Gastroesophageal sphincter (tissue), 4 donors: Measurements from ENCODE around the gene SPEF2. TPM values are rescaled to one million over a fixed set of nuclear protein-coding genes. Genes with fewer than 3 reads are reported as not detected.

ENCODE experiments used
- ATAC-seq: fragments of 150-250 bp; one replicate; pipeline ENCODE4 v1.9.1; 2016; ENCODE audit warnings: mild to moderate bottlenecking, moderate library complexity
- H3K27ac ChIP-seq, 4 donors: fragments of 200-600 bp; sonication (generic) in 3 of 4; 1 replicate in 3 of 4; 2 replicates in 1 of 4; pipeline ENCODE4 v1.5.1; 2016 to 2019
- H3K27me3 ChIP-seq: fragments of 200-600 bp; sonication (generic); one replicate; pipeline ENCODE4 v1.5.1; 2019
- H3K36me3 ChIP-seq, 2 donors: fragments of 200-600 bp; sonication (generic); one replicate each; pipeline ENCODE4 v1.5.1; 2019; ENCODE audit warnings: control low read depth in 1 of 2
- H3K4me1 ChIP-seq, 3 donors: fragments of 200-600 bp; sonication (generic); 1 replicate in 2 of 3; 2 replicates in 1 of 3; pipeline ENCODE4 v1.5.1; 2016 to 2019; ENCODE audit warnings: control low read depth in 2 of 3
- H3K4me3 ChIP-seq, 2 donors: fragments of 200-600 bp; sonication (generic); one replicate each; pipeline ENCODE4 v1.5.1; 2019; ENCODE audit warnings: mild to moderate bottlenecking in 1 of 2, moderate library complexity in 1 of 2
- H3K9me3 ChIP-seq, 3 donors: fragments of 200-600 bp; sonication (generic); one replicate each; pipeline ENCODE4 v1.5.1; 2017 to 2019; ENCODE audit warnings: control low read depth in 2 of 3
- EP300 ChIP-seq: sonication (generic); formaldehyde crosslinking; IDR thresholded peaks from one replicate; pipeline ENCODE4 v1.6.1; 2017; ENCODE audit warnings: antibody characterized with exemption, mild to moderate bottlenecking
- POLR2A ChIP-seq, 2 donors: fragments of 450-650 bp; IDR thresholded peaks; one replicate each; pipeline ENCODE4 v1.6.1; 2017; ENCODE audit warnings: antibody characterized with exemption in 2 of 2, mild to moderate bottlenecking in 2 of 2, moderate library complexity in 1 of 2
- POLR2AphosphoS5 ChIP-seq: sonication (generic); formaldehyde crosslinking; IDR thresholded peaks from one replicate; pipeline ENCODE4 v1.6.1; 2017; ENCODE audit warnings: antibody characterized with exemption
- WGBS, 2 donors: methylation state at CpG; one replicate each; pipeline ENCODE4 v1.1.5; 2018; ENCODE audit warnings: low coverage in 1 of 2; 5-methylcytosine and 5-hydroxymethylcytosine counted together
- total RNA-seq, 4 donors: library from RNA; depleted of rRNA; stranded (reverse); fragments of >200 nt; gene quantifications; one replicate each; pipeline ENCODE4 v1.1.0, GENCODE V29; 2016
- TF ChIP-seq, protein P1 (sequence below), 4 experiments: fragments of 200-600 bp in 2 of 4; fragments of 450-650 bp in 2 of 4; sonication (generic) in 1 of 4; IDR thresholded peaks; one replicate each; pipeline ENCODE4 v1.5.1; 2017 to 2019; ENCODE audit warnings: antibody characterized with exemption in 4 of 4, mild to moderate bottlenecking in 2 of 4, moderate library complexity in 2 of 4

Gene SPEF2
- total RNA-seq, 4 donors from 2014 or later = 2.1 to 5.8 (median 3.1) TPM

DNA sequence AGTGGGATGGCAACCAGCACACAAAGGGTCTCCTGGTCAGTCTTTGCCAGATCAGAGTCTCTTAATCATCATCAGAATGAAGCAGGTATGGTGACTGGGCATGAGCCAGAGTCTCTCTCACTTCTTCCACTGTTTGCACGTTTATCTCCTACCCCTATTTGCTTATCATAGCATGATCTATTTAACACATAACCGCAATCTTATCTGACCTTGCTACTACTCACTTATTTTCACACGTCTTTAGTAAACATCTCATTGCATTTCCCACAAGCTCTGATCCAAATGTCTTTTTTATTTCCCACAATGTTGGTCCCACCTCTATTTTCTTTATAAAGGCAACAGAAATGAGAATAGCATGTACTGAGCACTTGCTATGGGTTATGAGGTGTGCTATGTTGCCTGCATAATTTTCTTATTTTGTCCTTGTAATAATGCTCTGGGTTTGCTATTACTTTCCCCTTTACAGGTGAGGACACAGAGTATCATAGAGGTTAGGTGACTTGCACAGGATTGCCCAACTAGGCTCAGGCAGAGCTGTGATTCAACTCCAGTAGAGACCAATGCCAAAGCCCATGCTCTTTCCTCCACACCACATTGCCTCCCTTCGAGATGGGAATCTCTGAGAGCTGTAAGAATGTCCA, 199.3 kb downstream of the SPEF2 start:
- Histone ChIP-seq H3K9me3 (no peaks in the 10 kb centered on the region), H3K27ac (no peak overlapping the region), H3K4me1 (no peaks in the 10 kb centered on the region), H3K27me3 (no peaks in the 10 kb centered on the region), H3K36me3 (no peaks in the 10 kb centered on the region), H3K4me3 (no peak overlapping the region)
- ATAC-seq = no peak
- 47 to 64% methylated on average over 4 of the region's 4 CpGs for WGBS, 2 donors
- TF ChIP-seq, protein P1, sequence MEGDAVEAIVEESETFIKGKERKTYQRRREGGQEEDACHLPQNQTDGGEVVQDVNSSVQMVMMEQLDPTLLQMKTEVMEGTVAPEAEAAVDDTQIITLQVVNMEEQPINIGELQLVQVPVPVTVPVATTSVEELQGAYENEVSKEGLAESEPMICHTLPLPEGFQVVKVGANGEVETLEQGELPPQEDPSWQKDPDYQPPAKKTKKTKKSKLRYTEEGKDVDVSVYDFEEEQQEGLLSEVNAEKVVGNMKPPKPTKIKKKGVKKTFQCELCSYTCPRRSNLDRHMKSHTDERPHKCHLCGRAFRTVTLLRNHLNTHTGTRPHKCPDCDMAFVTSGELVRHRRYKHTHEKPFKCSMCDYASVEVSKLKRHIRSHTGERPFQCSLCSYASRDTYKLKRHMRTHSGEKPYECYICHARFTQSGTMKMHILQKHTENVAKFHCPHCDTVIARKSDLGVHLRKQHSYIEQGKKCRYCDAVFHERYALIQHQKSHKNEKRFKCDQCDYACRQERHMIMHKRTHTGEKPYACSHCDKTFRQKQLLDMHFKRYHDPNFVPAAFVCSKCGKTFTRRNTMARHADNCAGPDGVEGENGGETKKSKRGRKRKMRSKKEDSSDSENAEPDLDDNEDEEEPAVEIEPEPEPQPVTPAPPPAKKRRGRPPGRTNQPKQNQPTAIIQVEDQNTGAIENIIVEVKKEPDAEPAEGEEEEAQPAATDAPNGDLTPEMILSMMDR (IDR thresholded peaks at IDR 0.05) = no peak
- TF ChIP-seq POLR2AphosphoS5 (no peak), EP300 (no peak), POLR2A (IDR thresholded peaks at IDR 0.05) (no peak)

DNA sequence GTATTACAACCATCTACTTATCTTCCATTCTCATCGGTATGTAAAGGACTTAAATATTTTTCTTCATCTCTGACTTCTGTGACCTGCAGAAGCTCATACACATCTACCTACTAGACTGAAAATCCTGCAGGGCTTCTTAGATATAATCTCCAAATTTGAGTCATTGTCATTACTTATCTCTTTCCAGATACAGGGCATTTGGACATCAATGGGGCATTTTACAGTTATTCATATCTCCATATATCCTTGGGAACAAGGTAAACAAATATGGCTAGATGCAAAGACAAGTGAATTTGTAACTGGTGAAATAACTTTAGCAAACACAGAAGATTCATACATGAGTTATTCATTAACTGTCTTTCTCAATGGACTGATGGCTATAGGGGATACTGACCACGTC, 201.4 kb downstream of the SPEF2 start:
- WGBS, 2 donors = 82 to 100% methylated on average over 2 of the region's 2 CpGs
- H3K4me1 ChIP-seq = no peaks in the 10 kb centered on the region
- no peaks in the 10 kb centered on the region for H3K36me3 ChIP-seq
- no peak for TF ChIP-seq POLR2AphosphoS5
- ATAC-seq = no peak
- no peaks in the 10 kb centered on the region for H3K9me3 ChIP-seq
- no peak overlapping the region for H3K4me3 ChIP-seq
- H3K27me3 ChIP-seq = no peaks in the 10 kb centered on the region
- H3K27ac ChIP-seq = no peak overlapping the region

DNA sequence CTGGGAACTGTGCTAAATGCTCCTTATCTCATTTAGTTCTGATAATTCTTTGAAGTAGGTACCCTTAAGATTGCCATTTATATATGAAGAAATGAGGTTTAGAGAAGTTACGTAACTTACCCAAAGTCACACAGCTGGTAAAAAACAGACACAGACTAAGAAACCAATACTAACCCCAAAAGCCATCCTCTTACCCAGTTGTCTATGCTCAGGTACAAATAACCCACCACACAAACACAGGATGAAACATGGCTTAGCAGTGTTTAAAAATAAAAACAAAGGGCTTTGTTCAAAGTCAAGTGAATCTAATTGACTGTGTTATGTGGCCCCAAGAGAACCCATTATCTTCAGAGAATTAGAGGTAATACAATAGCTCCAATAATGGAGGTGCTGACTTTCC, 202.0 kb downstream of the SPEF2 start:
- no peaks in the 10 kb centered on the region for H3K9me3 ChIP-seq
- no peak for ATAC-seq
- H3K4me1 ChIP-seq = no peaks in the 10 kb centered on the region
- 93% methylated on average over 1 of the region's 1 CpG; no CpG with 5 or more reads in 1 of the 2 donors for WGBS, 2 donors
- TF ChIP-seq, protein P1 (IDR thresholded peaks at IDR 0.05) = no peak
- TF ChIP-seq EP300 (no peak), POLR2AphosphoS5 (no peak), POLR2A (IDR thresholded peaks at IDR 0.05) (no peak)
- no peaks in the 10 kb centered on the region for H3K36me3 ChIP-seq
- no peaks in the 10 kb centered on the region for H3K27me3 ChIP-seq
- H3K4me3 ChIP-seq = no peak overlapping the region
- no peak overlapping the region for H3K27ac ChIP-seq

DNA sequence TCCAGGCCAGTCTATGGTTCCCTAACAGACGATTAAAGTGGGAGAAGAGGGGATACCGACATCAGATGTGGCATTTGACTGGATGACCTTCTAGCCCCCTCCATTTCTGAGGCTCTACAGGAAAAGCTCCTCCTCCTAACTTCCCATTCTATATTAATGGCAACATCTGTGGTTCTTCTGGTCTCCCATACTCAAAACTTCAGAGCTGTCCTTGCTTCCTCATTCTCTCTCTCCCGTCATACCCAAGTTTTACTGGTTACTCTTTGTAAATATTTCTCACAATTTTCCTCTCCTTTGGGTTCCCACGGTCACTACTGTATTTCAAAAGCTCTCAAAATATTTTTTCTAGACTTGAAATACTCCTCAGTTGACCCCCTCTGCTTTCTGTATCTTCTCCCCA, 203.1 kb downstream of the SPEF2 start:
- no peaks in the 10 kb centered on the region for H3K9me3 ChIP-seq
- TF ChIP-seq POLR2A (IDR thresholded peaks at IDR 0.05) = no peak
- TF ChIP-seq EP300 = no peak
- TF ChIP-seq POLR2AphosphoS5 = no peak
- TF ChIP-seq, protein P1 (IDR thresholded peaks at IDR 0.05) = no peak
- no peak overlapping the region for H3K4me3 ChIP-seq
- 78 to 85% methylated on average over 4 of the region's 4 CpGs for WGBS, 2 donors
- H3K4me1 ChIP-seq = no peaks in the 10 kb centered on the region
- no peak for ATAC-seq
- no peak overlapping the region for H3K27ac ChIP-seq
- no peaks in the 10 kb centered on the region for H3K36me3 ChIP-seq
- H3K27me3 ChIP-seq = peaks cover 3% of the 10 kb centered on the region

DNA sequence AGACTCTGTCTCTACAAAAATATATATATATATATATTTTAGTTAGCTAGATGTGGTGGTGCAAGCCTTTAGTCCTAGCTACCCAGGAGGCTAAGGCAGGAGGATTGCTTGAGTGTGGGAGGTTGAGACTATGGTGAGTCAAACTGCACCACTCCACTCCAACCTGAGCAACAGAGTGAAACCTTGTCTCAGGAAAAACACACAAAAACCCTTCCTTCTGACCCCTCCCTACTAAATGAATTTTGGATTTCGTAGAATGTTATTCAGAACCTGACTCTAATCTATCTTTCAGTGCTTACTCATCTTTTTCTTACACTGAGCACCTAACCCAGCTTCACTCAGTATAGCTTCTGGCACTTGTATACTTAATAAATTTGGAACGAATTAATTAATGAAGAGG, 203.8 kb downstream of the SPEF2 start:
- no peaks in the 10 kb centered on the region for H3K9me3 ChIP-seq
- ATAC-seq = no peak
- no peaks in the 10 kb centered on the region for H3K36me3 ChIP-seq
- peaks cover 3% of the 10 kb centered on the region for H3K27me3 ChIP-seq
- WGBS, 2 donors = 63 to 81% methylated on average over 2 of the region's 2 CpGs
- H3K4me1 ChIP-seq = no peaks in the 10 kb centered on the region
- H3K4me3 ChIP-seq = no peak overlapping the region
- no peak overlapping the region for H3K27ac ChIP-seq
- TF ChIP-seq, protein P1 (IDR thresholded peaks at IDR 0.05) = no peak
- TF ChIP-seq POLR2A (IDR thresholded peaks at IDR 0.05) = no peak
- no peak for TF ChIP-seq POLR2AphosphoS5
- no peak for TF ChIP-seq EP300
